HepG2 (cell line): ENCODE results near the gene CTCF. TPM values are rescaled to one million over a fixed set of nuclear protein-coding genes. Genes with fewer than 3 reads are reported as not detected.

Experiments
- CBX2 ChIP-seq, 2 experiments: fragments of 200-600 bp in 1 of 2; sonication (generic); formaldehyde crosslinking in 1 of 2; IDR thresholded peaks; 2 replicates each; pipeline versions ENCODE4 v1.7.0 to v1.8.1; 2018 to 2022; ENCODE audit warnings: low read depth in 2 of 2, low read length in 1 of 2, mild to moderate bottlenecking in 1 of 2, missing genetic modification reagents in 1 of 2
- ETS1 ChIP-seq: sonication (generic); formaldehyde crosslinking; IDR thresholded peaks from 2 replicates; pipeline ENCODE4 v1.4.0; 2020; ENCODE audit warnings: missing genetic modification reagents
- FOXA3 ChIP-seq: IDR thresholded peaks from 2 replicates; pipeline ENCODE4 v1.6.1; 2016; ENCODE audit warnings: missing genetic modification reagents, missing compliant biosample characterization
- MIER3 ChIP-seq: IDR thresholded peaks from 2 replicates; pipeline ENCODE4 v1.6.1; 2016; ENCODE audit warnings: missing compliant biosample characterization, borderline replicate concordance
- POGK ChIP-seq: sonication (generic); formaldehyde crosslinking; conservative IDR thresholded peaks from 2 replicates; pipeline ENCODE4 v1.8.0; 2022; ENCODE audit warnings: mild to moderate bottlenecking, moderate library complexity, missing genetic modification reagents
- SP1 ChIP-seq, 2 experiments: fragments of 450-650 bp in 1 of 2; sonication (generic) in 1 of 2; formaldehyde crosslinking in 1 of 2; IDR thresholded peaks; 2 replicates each; pipeline versions ENCODE4 v1.4.0 to v1.6.1; 2016 to 2020; ENCODE audit warnings: missing genetic modification reagents in 1 of 2
- TFE3 ChIP-seq: IDR thresholded peaks from 2 replicates; pipeline ENCODE4 v1.6.1; 2016
- ZHX2 ChIP-seq, 2 experiments: sonication (generic) in 1 of 2; formaldehyde crosslinking in 1 of 2; IDR thresholded peaks; 2 replicates each; pipeline versions ENCODE4 v1.6.1 to v1.9.0; 2014 to 2022; ENCODE audit warnings: antibody characterized with exemption in 1 of 2, borderline replicate concordance in 1 of 2, inconsistent platforms in 1 of 2, low read depth in 1 of 2, missing genetic modification reagents in 1 of 2
- ZNF513 ChIP-seq: sonication (generic); formaldehyde crosslinking; conservative IDR thresholded peaks from 2 replicates; pipeline ENCODE4 v1.5.0; 2020; ENCODE audit warnings: missing genetic modification reagents
- ZNF543 ChIP-seq: sonication (generic); formaldehyde crosslinking; IDR thresholded peaks from 2 replicates; pipeline ENCODE4 v1.4.0; 2020; ENCODE audit warnings: mild to moderate bottlenecking, missing genetic modification reagents
- ZNF567 ChIP-seq: sonication (generic); formaldehyde crosslinking; IDR thresholded peaks from 2 replicates; pipeline ENCODE4 v1.8.1; 2023; ENCODE audit warnings: mild to moderate bottlenecking, missing genetic modification reagents, borderline replicate concordance
- ZNF704 ChIP-seq: sonication (generic); formaldehyde crosslinking; IDR thresholded peaks from 2 replicates; pipeline ENCODE4 v1.8.1; 2023; ENCODE audit warnings: mild to moderate bottlenecking, inconsistent platforms, moderate library complexity, missing genetic modification reagents, borderline replicate concordance
- polyA plus RNA-seq, 8 experiments: library from polyadenylated mRNA; depleted of rRNA in 3 of 8; stranded (reverse) in 7 of 8; unstranded in 1 of 8; fragments of >200 nt; fragmentation: Illumina TruSeq in 4 of 8; extraction: Trizol in 4 of 8; gene quantifications; 2 replicates each; pipeline versions ENCODE4 v1.2.1 to v1.2.3, GENCODE V29; 2011 to 2016; ENCODE audit warnings: low read depth in 4 of 8, missing spikeins in 1 of 8, mixed read lengths in 1 of 8; ENCODE audit not compliant: insufficient read depth in 1 of 8
- total RNA-seq, 5 experiments: library from RNA; depleted of rRNA; stranded (reverse); fragments of >200 nt; fragmentation: Illumina TruSeq; extraction: Trizol; gene quantifications; 2 replicates each; pipeline ENCODE4 v1.2.3, GENCODE V29; 2016; ENCODE audit warnings: low read depth in 1 of 5

The CTCF gene
- total and polyA plus RNA-seq, 2 of the 13 experiments (the other 11 are each of a cell fraction or from before 2014, with no cell fraction given), result 19.5 to 37.5 TPM

GRCh38 chr16:67528222-67528869 lies 34.0 kb upstream of the CTCF start, which contains the start of gene RIPOR1 (continued):
- no peak for TF ChIP-seq POGK (CRISPR knock-in tag)
- TF ChIP-seq ETS1 (CRISPR knock-in tag), result 0 out of 2 replicates have a peak, but pooled peaks have one; percentile 14
- TF ChIP-seq TFE3 (CRISPR knock-in tag), result 0 out of 2 replicates have a peak, but pooled peaks have one; percentile 13
- 0 out of 2 replicates have a peak, but pooled peaks have one; percentile 64 for TF ChIP-seq ZNF543
- TF ChIP-seq ZHX2 (IDR thresholded peaks at IDR 0.05; ENCODE audit: low read depth), result no peak
- TF ChIP-seq ZHX2 (CRISPR knock-in tag; IDR thresholded peaks at IDR 0.05; ENCODE audit: borderline replicate concordance), result 0 out of 2 replicates have a peak, but pooled peaks have one; percentile 12
- TF ChIP-seq SP1 (IDR thresholded peaks at IDR 0.05), result no peak
- 0 out of 2 replicates have a peak, but pooled peaks have one; percentile 19 for TF ChIP-seq SP1 (CRISPR knock-in tag; IDR thresholded peaks at IDR 0.05)
- no peak for TF ChIP-seq CBX2 (IDR thresholded peaks at IDR 0.05; ENCODE audit: low read depth, low read length)
- 0 out of 2 replicates have a peak, but pooled peaks have one; percentile 33 for TF ChIP-seq CBX2 (CRISPR knock-in tag; IDR thresholded peaks at IDR 0.05; ENCODE audit: low read depth)
- 0 out of 2 replicates have a peak, but pooled peaks have one; percentile 39 for TF ChIP-seq MIER3 (CRISPR knock-in tag)
- no peak for TF ChIP-seq ZNF513 (CRISPR knock-in tag)
- TF ChIP-seq ZNF567 (CRISPR knock-in tag), result peak; percentile 66; the same call in 1 of the 2 replicates
- 0 out of 2 replicates have a peak, but pooled peaks have one; percentile 2 for TF ChIP-seq FOXA3 (CRISPR knock-in tag)
- TF ChIP-seq ZNF704 (CRISPR knock-in tag), result peak; percentile 32; the same call in 1 of the 2 replicates
